Measurements from ENCODE around the gene ABCA12. TPM values are rescaled to one million over a fixed set of nuclear protein-coding genes. Genes with fewer than 3 reads are reported as not detected.

ABCA12 gene
- total and polyA plus RNA-seq, 2 of the 8 experiments (the other 6 are each of a cell fraction or from before 2014, with no cell fraction given) = not detected

DNA sequence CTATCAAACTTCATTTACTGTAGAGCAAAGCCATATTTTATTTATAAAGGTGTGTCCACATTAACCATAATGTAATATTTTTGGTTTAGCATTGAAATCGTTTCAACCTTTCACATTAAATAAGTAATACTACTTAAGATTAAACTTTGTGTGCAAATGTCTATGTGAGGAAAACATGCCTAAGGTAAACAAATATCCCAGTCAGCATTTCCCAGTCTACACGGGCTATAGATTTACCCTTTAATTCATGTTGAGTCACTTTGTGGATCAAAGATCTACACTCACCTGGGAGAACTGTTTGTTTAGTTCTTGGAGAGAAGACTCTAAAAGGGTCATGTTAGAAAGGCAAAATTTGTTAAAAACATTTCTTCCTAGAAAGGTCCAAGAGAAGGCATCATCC, 89.1 kb downstream of the ABCA12 start:
- H4K20me1 ChIP-seq (replicated peaks in 1 of 2; ENCODE audit: control insufficient read depth in 1 of 2, insufficient read depth in 2 of 2, low read length in 2 of 2) = no peaks in the 10 kb centered on the region

More for the DNA sequence above, 89.1 kb downstream of the ABCA12 start:
- H3K9ac ChIP-seq (replicated peaks in 1 of 4; ENCODE audit: extremely low read depth in 1 of 4, low read depth in 3 of 4, low read length in 3 of 4) = no peak overlapping the region
- no peak overlapping the region for H2BK15ac ChIP-seq (ENCODE audit: low read length)
- no peak overlapping the region for H3K56ac ChIP-seq (replicated peaks; ENCODE audit: insufficient read length, low read depth, low read length)
- no peak overlapping the region for H3K27ac ChIP-seq (ENCODE audit: low read depth, low read length)
- no peak overlapping the region for H3K4me2 ChIP-seq (ENCODE audit: insufficient read depth in 1 of 2, low read depth in 2 of 2, low read length in 2 of 2)
- no peak overlapping the region for H3K4ac ChIP-seq (replicated peaks; ENCODE audit: insufficient read length, low read depth, low read length)
- H2BK5ac ChIP-seq (ENCODE audit: low read depth, low read length) = no peak overlapping the region
- H2AFZ ChIP-seq (ENCODE audit: low read length) = no peak overlapping the region
- no peaks in the 10 kb centered on the region for H3K36me3 ChIP-seq (ENCODE audit: control insufficient read depth in 2 of 4, insufficient read depth in 4 of 4, low read length in 3 of 4)
- TF ChIP-seq RXRA (IDR thresholded peaks at IDR 0.05; ENCODE audit: insufficient read depth, low read depth, low read length) (no peak), FOSL1 (IDR thresholded peaks at IDR 0.05; ENCODE audit: insufficient read depth, low read depth, low read length) (no peak), CHD2 (IDR thresholded peaks at IDR 0.05; ENCODE audit: low read length) (no peak), CREB1 (IDR thresholded peaks at IDR 0.05) (no peak), ZNF274 (IDR thresholded peaks at IDR 0.05; ENCODE audit: borderline replicate concordance, extremely low read depth, low read length) (no peak), CTBP2 (IDR thresholded peaks at IDR 0.05; ENCODE audit: borderline replicate concordance, insufficient read depth, insufficient read length, low read length) (no peak), EZH2 (IDR thresholded peaks at IDR 0.05; ENCODE audit: low read depth, low read length, severe bottlenecking) (no peak)
- TF ChIP-seq, protein P1, sequence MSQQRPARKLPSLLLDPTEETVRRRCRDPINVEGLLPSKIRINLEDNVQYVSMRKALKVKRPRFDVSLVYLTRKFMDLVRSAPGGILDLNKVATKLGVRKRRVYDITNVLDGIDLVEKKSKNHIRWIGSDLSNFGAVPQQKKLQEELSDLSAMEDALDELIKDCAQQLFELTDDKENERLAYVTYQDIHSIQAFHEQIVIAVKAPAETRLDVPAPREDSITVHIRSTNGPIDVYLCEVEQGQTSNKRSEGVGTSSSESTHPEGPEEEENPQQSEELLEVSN (IDR thresholded peaks at IDR 0.05) = no peak
- TF ChIP-seq, protein P2, sequence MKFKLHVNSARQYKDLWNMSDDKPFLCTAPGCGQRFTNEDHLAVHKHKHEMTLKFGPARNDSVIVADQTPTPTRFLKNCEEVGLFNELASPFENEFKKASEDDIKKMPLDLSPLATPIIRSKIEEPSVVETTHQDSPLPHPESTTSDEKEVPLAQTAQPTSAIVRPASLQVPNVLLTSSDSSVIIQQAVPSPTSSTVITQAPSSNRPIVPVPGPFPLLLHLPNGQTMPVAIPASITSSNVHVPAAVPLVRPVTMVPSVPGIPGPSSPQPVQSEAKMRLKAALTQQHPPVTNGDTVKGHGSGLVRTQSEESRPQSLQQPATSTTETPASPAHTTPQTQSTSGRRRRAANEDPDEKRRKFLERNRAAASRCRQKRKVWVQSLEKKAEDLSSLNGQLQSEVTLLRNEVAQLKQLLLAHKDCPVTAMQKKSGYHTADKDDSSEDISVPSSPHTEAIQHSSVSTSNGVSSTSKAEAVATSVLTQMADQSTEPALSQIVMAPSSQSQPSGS (IDR thresholded peaks at IDR 0.05; ENCODE audit: low read length) = no peak
- no peak overlapping the region for H3K23ac ChIP-seq (ENCODE audit: insufficient read length)
- H3K4me1 ChIP-seq (replicated peaks in 1 of 4; ENCODE audit: control insufficient read depth in 3 of 4, insufficient read depth in 4 of 4, low read length in 3 of 4) = no peaks in the 10 kb centered on the region
- H3K9me3 ChIP-seq (ENCODE audit: insufficient read depth in 2 of 2, low read depth in 1 of 2, low read length in 1 of 2) = no peaks in the 10 kb centered on the region
- H3K4me3 ChIP-seq (ENCODE audit: extremely low read depth in 1 of 4, insufficient read depth in 2 of 4, low read depth in 3 of 4, low read length in 4 of 4) = no peak overlapping the region
- CTCF ChIA-PET (ENCODE audit: partially characterized antibody) = no interaction called here
- H3K79me1 ChIP-seq (ENCODE audit: low read depth, low read length) = no peaks in the 10 kb centered on the region
- no peak overlapping the region for H4K8ac ChIP-seq (ENCODE audit: extremely low read depth, insufficient read depth, low read length)
- H4K91ac ChIP-seq (replicated peaks; ENCODE audit: insufficient read length, low read length) = no peak overlapping the region
- no peak overlapping the region for H3K18ac ChIP-seq (ENCODE audit: extremely low read depth, low read length)
- POLR2A ChIA-PET (ENCODE audit: partially characterized antibody) = no interaction called here
- H2BK120ac ChIP-seq (replicated peaks; ENCODE audit: low read depth, low read length) = no peak overlapping the region
- no peaks in the 10 kb centered on the region for H3K79me2 ChIP-seq (ENCODE audit: control insufficient read depth in 1 of 2, insufficient read depth in 2 of 2, low read length in 2 of 2)
- DNase-seq (ENCODE audit: low read depth in 1 of 2, low spot score in 2 of 2) (no peak), FAIRE-seq (no peak)
- no peak overlapping the region for H3K14ac ChIP-seq (ENCODE audit: insufficient read length)
- no peaks in the 10 kb centered on the region for H3K27me3 ChIP-seq (replicated peaks in 1 of 4; ENCODE audit: control insufficient read depth in 3 of 4, extremely low read depth in 1 of 4, insufficient read depth in 3 of 4, low read length in 3 of 4)
- 86% methylated on average over 2 of the region's 2 CpGs; no CpG with 5 or more reads in 1 of the 2 experiments for WGBS, 2 experiments (ENCODE audit: extremely low coverage in 1 of 2, insufficient coverage in 1 of 2, insufficient read length in 1 of 2, insufficient replicate concordance in 2 of 2, low coverage in 1 of 2, low lambda C conversion rate in 2 of 2, missing lambda C conversion rate in 1 of 2)
- no peak overlapping the region for H2AK5ac ChIP-seq (ENCODE audit: low read depth, low read length)
- H2BK12ac ChIP-seq (ENCODE audit: low read depth, low read length) = no peak overlapping the region
- H3K23me2 ChIP-seq (ENCODE audit: low read depth, low read length) = no peaks in the 10 kb centered on the region
- no peak overlapping the region for H2BK20ac ChIP-seq (ENCODE audit: low read length)
- H4K5ac ChIP-seq (ENCODE audit: insufficient read length, low read depth, low read length) = no peak overlapping the region
